ENCODE data around the gene CRIM1. TPM values are rescaled to one million over a fixed set of nuclear protein-coding genes. Genes with fewer than 3 reads are reported as not detected.

CRIM1 gene
- total and polyA plus RNA-seq, 2 of the 8 experiments (the other 6 are each of a cell fraction or from before 2014, with no cell fraction given), result 9.4 to 28.4 TPM

DNA sequence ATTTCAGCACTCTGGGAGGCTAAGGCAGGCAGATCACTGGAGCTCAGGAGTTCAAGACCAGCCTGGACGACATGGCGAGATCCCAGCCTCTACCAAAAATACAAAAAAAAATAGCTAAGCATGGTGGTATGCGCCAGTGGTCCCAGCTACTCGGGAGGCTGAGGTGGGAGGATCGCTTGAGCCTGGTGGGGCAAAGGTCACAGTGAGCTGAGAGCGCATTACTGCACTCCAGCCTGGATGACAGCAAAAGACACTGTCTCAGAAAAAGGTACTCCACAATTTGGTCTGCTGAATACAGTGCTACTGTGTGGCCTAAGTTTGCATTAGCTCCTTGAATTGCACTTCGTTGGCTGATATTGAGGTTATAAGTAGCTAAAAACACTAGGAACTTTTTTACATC lies 144.5 kb downstream of the CRIM1 start:
- H3K4me1 ChIP-seq (replicated peaks in 1 of 4; ENCODE audit: control insufficient read depth in 3 of 4, insufficient read depth in 4 of 4, low read length in 3 of 4), result no peaks in the 10 kb centered on the region
- no peak overlapping the region for H2AK5ac ChIP-seq (ENCODE audit: low read depth, low read length)
- H4K20me1 ChIP-seq (replicated peaks in 1 of 2; ENCODE audit: control insufficient read depth in 1 of 2, insufficient read depth in 2 of 2, low read length in 2 of 2), result peaks cover 0 to 2% of the 10 kb centered on the region in 2 experiments
- H3K4ac ChIP-seq (replicated peaks; ENCODE audit: insufficient read length, low read depth, low read length), result no peak overlapping the region
- peaks cover 0 to 17% (median 9%) of the 10 kb centered on the region in 4 experiments; a peak in 6 of 8 replicates for H3K36me3 ChIP-seq (ENCODE audit: control insufficient read depth in 2 of 4, insufficient read depth in 4 of 4, low read length in 3 of 4)
- H3K23me2 ChIP-seq (ENCODE audit: low read depth, low read length), result no peaks in the 10 kb centered on the region
- H4K91ac ChIP-seq (replicated peaks; ENCODE audit: insufficient read length, low read length), result no peak overlapping the region
- H2AFZ ChIP-seq (ENCODE audit: low read length), result no peak overlapping the region
- H3K14ac ChIP-seq (ENCODE audit: insufficient read length), result no peak overlapping the region
- H2BK12ac ChIP-seq (ENCODE audit: low read depth, low read length), result no peak overlapping the region
- H3K27ac ChIP-seq (ENCODE audit: low read depth, low read length), result no peak overlapping the region
- no peak overlapping the region for H2BK5ac ChIP-seq (ENCODE audit: low read depth, low read length)
- DNase-seq (ENCODE audit: low read depth in 1 of 2, low spot score in 2 of 2) (no peak), FAIRE-seq (no peak)
- no peak overlapping the region for H2BK15ac ChIP-seq (ENCODE audit: low read length)
- H3K4me3 ChIP-seq (ENCODE audit: extremely low read depth in 1 of 4, insufficient read depth in 2 of 4, low read depth in 3 of 4, low read length in 4 of 4), result no peak overlapping the region
- no peak overlapping the region for H3K18ac ChIP-seq (ENCODE audit: extremely low read depth, low read length)
- 80% methylated on average over 7 of the region's 7 CpGs; no CpG with 5 or more reads in 1 of the 2 experiments for WGBS, 2 experiments (ENCODE audit: extremely low coverage in 1 of 2, insufficient coverage in 1 of 2, insufficient read length in 1 of 2, insufficient replicate concordance in 2 of 2, low coverage in 1 of 2, low lambda C conversion rate in 2 of 2, missing lambda C conversion rate in 1 of 2)
- H4K8ac ChIP-seq (ENCODE audit: extremely low read depth, insufficient read depth, low read length), result no peak overlapping the region
- no peak overlapping the region for H3K23ac ChIP-seq (ENCODE audit: insufficient read length)
- no peak overlapping the region for H2BK20ac ChIP-seq (ENCODE audit: low read length)
- no peaks in the 10 kb centered on the region for H3K27me3 ChIP-seq (replicated peaks in 1 of 4; ENCODE audit: control insufficient read depth in 3 of 4, extremely low read depth in 1 of 4, insufficient read depth in 3 of 4, low read length in 3 of 4)
- ChIA-PET CTCF (ENCODE audit: partially characterized antibody) (interaction anchor here (0.9 to 2.5 kb wide), 9 partner anchors 12 to 164 kb away, joined by 3 to 11 read pairs (median 3); no protein-coding TSS in a partner anchor), POLR2A (ENCODE audit: partially characterized antibody) (interaction anchor here (0.6 to 1.6 kb wide), 6 partner anchors 9 to 150 kb away, joined by 3 to 4 read pairs (median 3); no protein-coding TSS in a partner anchor)
- H3K56ac ChIP-seq (replicated peaks; ENCODE audit: insufficient read length, low read depth, low read length), result no peak overlapping the region
- no peak overlapping the region for H3K9ac ChIP-seq (replicated peaks in 1 of 4; ENCODE audit: extremely low read depth in 1 of 4, low read depth in 3 of 4, low read length in 3 of 4)
- H3K79me2 ChIP-seq (ENCODE audit: control insufficient read depth in 1 of 2, insufficient read depth in 2 of 2, low read length in 2 of 2), result no peaks in the 10 kb centered on the region
- H4K5ac ChIP-seq (ENCODE audit: insufficient read length, low read depth, low read length), result no peak overlapping the region
- no peaks in the 10 kb centered on the region for H3K9me3 ChIP-seq (ENCODE audit: insufficient read depth in 2 of 2, low read depth in 1 of 2, low read length in 1 of 2)
- H3K4me2 ChIP-seq (ENCODE audit: insufficient read depth in 1 of 2, low read depth in 2 of 2, low read length in 2 of 2), result no peak overlapping the region
- H3K79me1 ChIP-seq (ENCODE audit: low read depth, low read length), result no peaks in the 10 kb centered on the region
- no peak overlapping the region for H2BK120ac ChIP-seq (replicated peaks; ENCODE audit: low read depth, low read length)
- TF ChIP-seq NRF1 (IDR thresholded peaks at IDR 0.05; ENCODE audit: low read depth, low read length) (no peak), FOSL1 (IDR thresholded peaks at IDR 0.05; ENCODE audit: insufficient read depth, low read depth, low read length) (no peak), PHF8 (conservative IDR thresholded peaks at IDR 0.05; ENCODE audit: low read depth, low read length) (no peak), USF2 (IDR thresholded peaks at IDR 0.05; ENCODE audit: low read length) (no peak), CHD1 (IDR thresholded peaks at IDR 0.05; ENCODE audit: low read depth, low read length) (no peak), POLR2AphosphoS5 (IDR thresholded peaks at IDR 0.05; ENCODE audit: low read depth, low read length) (no peak), ATF2 (IDR thresholded peaks at IDR 0.05; ENCODE audit: low read length) (no peak), BCL11A (IDR thresholded peaks at IDR 0.05; ENCODE audit: low read depth in 2 of 2, low read length in 2 of 2) (no peak), MAX (IDR thresholded peaks at IDR 0.05) (no peak)
- TF ChIP-seq, protein P1, sequence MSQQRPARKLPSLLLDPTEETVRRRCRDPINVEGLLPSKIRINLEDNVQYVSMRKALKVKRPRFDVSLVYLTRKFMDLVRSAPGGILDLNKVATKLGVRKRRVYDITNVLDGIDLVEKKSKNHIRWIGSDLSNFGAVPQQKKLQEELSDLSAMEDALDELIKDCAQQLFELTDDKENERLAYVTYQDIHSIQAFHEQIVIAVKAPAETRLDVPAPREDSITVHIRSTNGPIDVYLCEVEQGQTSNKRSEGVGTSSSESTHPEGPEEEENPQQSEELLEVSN (IDR thresholded peaks at IDR 0.05), result no peak
